Neural cell (in vitro differentiated cells): ENCODE measurements around the gene DCLK1. TPM values are rescaled to one million over a fixed set of nuclear protein-coding genes. Genes with fewer than 3 reads are reported as not detected.

Source experiments
- H2AFZ ChIP-seq: fragments of 200-600, 300-800 bp; sonication (generic), shearing (Covaris generic); 2 replicates; pipeline ENCODE4 v1.6.0; 2014; ENCODE audit warnings: low read depth, mild to moderate bottlenecking, antibody characterized with exemption, low read length, moderate library complexity
- H3F3A ChIP-seq: fragments of 200-600 bp; shearing (Covaris generic); 2 replicates; pipeline ENCODE4 v1.6.1; 2016; ENCODE audit warnings: mild to moderate bottlenecking, moderate library complexity, mixed read lengths, antibody characterized with exemption, low read length; ENCODE audit not compliant: insufficient read depth, poor library complexity, severe bottlenecking
- H3K27ac ChIP-seq: fragments of 200-600, 300-800 bp; sonication (generic), shearing (Covaris generic); 2 replicates; pipeline ENCODE4 v1.5.1; 2014; ENCODE audit warnings: mild to moderate bottlenecking, low read length, moderate library complexity
- H3K27me3 ChIP-seq: fragments of 300-800, 200-600 bp; sonication (generic), shearing (Covaris generic); 2 replicates; pipeline ENCODE4 v1.6.0; 2014; ENCODE audit warnings: mild to moderate bottlenecking, low read depth, low read length, moderate library complexity; ENCODE audit not compliant: insufficient read depth
- H3K36me3 ChIP-seq: fragments of 300-800, 200-600 bp; sonication (generic), shearing (Covaris generic); 2 replicates; pipeline ENCODE4 v1.5.1; 2014; ENCODE audit warnings: mild to moderate bottlenecking, antibody characterized with exemption, low read length, moderate library complexity; ENCODE audit not compliant: insufficient read depth
- H3K4me2 ChIP-seq: fragments of 300-800, 200-600 bp; sonication (generic), shearing (Covaris generic); 2 replicates; pipeline ENCODE4 v1.6.0; 2014; ENCODE audit warnings: mild to moderate bottlenecking, low read length
- H3K4me3 ChIP-seq: fragments of 300-800, 200-600 bp; sonication (generic), shearing (Covaris generic); 2 replicates; pipeline ENCODE4 v1.5.1; 2014; ENCODE audit warnings: mild to moderate bottlenecking, low read length, moderate library complexity
- H3K79me2 ChIP-seq: fragments of 200-600 bp; shearing (Covaris generic); replicated peaks from 2 replicates; pipeline ENCODE4 v1.6.0; 2014; ENCODE audit warnings: mild to moderate bottlenecking, low read length, moderate library complexity; ENCODE audit not compliant: insufficient read depth
- H3K9ac ChIP-seq: fragments of 300-800, 200-600 bp; sonication (generic), shearing (Covaris generic); 2 replicates; pipeline ENCODE4 v1.6.1; 2016; ENCODE audit warnings: mild to moderate bottlenecking, low read length, mixed read lengths
- H3K9me2 ChIP-seq: fragments of 200-600 bp; shearing (Covaris generic); 2 replicates; pipeline ENCODE4 v1.6.1; 2016; ENCODE audit warnings: mild to moderate bottlenecking, low read length, mixed read lengths; ENCODE audit not compliant: insufficient read depth
- H3K9me3 ChIP-seq: fragments of 200-600, 300-800 bp; sonication (generic), shearing (Covaris generic); 2 replicates; pipeline ENCODE4 v1.6.1; 2016; ENCODE audit warnings: mild to moderate bottlenecking, mixed run types, low read length, moderate library complexity, mixed read lengths
- H4K20me1 ChIP-seq: fragments of 200-600 bp; shearing (Covaris generic); 2 replicates; pipeline ENCODE4 v1.6.1; 2016; ENCODE audit warnings: mild to moderate bottlenecking, mixed run types; ENCODE audit not compliant: insufficient read depth
- EP300 ChIP-seq: fragments of 450-650 bp; conservative IDR thresholded peaks from 2 replicates; pipeline ENCODE4 v1.6.1; 2014; ENCODE audit warnings: antibody characterized with exemption, mild to moderate bottlenecking, moderate library complexity; ENCODE audit not compliant: poor library complexity, severe bottlenecking
- EZH2 ChIP-seq: fragments of 200-600, 300-800 bp; shearing (Covaris generic), sonication (generic); IDR thresholded peaks from 2 replicates; pipeline ENCODE4 v1.6.1; 2014; ENCODE audit warnings: antibody characterized with exemption, low read length, borderline replicate concordance, mild to moderate bottlenecking; ENCODE audit not compliant: insufficient read depth, poor library complexity, severe bottlenecking
- MXI1 ChIP-seq: fragments of 450-650 bp; conservative IDR thresholded peaks from 2 replicates; pipeline ENCODE4 v1.6.1; 2014; ENCODE audit warnings: antibody characterized with exemption, mild to moderate bottlenecking; ENCODE audit not compliant: poor library complexity, severe bottlenecking
- POLR2AphosphoS5 ChIP-seq: IDR thresholded peaks from 2 replicates; pipeline ENCODE4 v1.6.1; 2012
- RAD21 ChIP-seq: fragments of 450-650 bp; conservative IDR thresholded peaks from 2 replicates; pipeline ENCODE4 v1.6.1; 2014; ENCODE audit warnings: antibody characterized with exemption, mild to moderate bottlenecking, moderate library complexity
- SMC3 ChIP-seq: fragments of 450-650 bp; conservative IDR thresholded peaks from 2 replicates; pipeline ENCODE4 v1.6.1; 2014; ENCODE audit warnings: antibody characterized with exemption, mild to moderate bottlenecking, moderate library complexity; ENCODE audit not compliant: poor library complexity
- TAF1 ChIP-seq: IDR thresholded peaks from 2 replicates; pipeline ENCODE4 v1.6.1; 2012; ENCODE audit warnings: low read depth
- polyA plus RNA-seq: library from polyadenylated mRNA; depleted of rRNA; stranded (reverse); fragments of >200 nt; gene quantifications from 2 replicates; pipeline ENCODE4 v1.2.3, GENCODE V29; 2014
- TF ChIP-seq, protein P1 (sequence below): IDR thresholded peaks from 2 replicates; pipeline ENCODE4 v1.6.1; 2012; ENCODE audit warnings: borderline replicate concordance
- TF ChIP-seq, protein P2 (sequence below): fragments of 450-650 bp; IDR thresholded peaks from 2 replicates; pipeline ENCODE4 v1.5.1; 2014; ENCODE audit warnings: antibody characterized with exemption, mild to moderate bottlenecking, moderate library complexity; ENCODE audit not compliant: poor library complexity, severe bottlenecking

DCLK1 gene
- polyA plus RNA-seq, 1 donor from 2014 or later: 124 TPM

DNA sequence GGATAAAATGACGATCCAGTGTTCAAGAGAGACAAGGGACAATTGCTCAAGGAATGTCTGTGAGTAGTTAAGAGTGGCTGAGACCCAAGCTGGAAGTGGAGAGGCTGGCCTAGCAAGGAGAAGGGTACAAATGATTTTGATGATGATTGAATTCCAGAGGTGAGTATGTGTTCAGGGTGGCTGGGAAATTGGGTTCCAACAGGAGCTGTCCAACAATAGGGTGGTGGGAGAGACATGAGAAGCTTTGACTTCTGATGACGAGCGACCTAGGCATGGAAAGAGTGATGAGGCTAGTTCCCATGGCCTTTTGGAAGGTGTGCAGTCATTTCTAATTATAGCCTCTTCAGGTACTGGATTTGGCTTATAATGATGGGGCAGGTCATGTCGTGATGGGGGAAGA is 29.1 kb upstream of the DCLK1 start:
- H3K27ac ChIP-seq: no peak overlapping the region
- no peak overlapping the region for H3K4me2 ChIP-seq
- no peaks in the 10 kb centered on the region for H3F3A ChIP-seq
- H3K9ac ChIP-seq: no peak overlapping the region
- no peaks in the 10 kb centered on the region for H3K36me3 ChIP-seq
- H4K20me1 ChIP-seq: no peaks in the 10 kb centered on the region
- no peak overlapping the region for H3K4me3 ChIP-seq
- H3K79me2 ChIP-seq: no peaks in the 10 kb centered on the region
- no peaks in the 10 kb centered on the region for H3K9me2 ChIP-seq
- no peaks in the 10 kb centered on the region for H3K27me3 ChIP-seq
- no peaks in the 10 kb centered on the region for H3K9me3 ChIP-seq
- no peak overlapping the region for H2AFZ ChIP-seq
- TF ChIP-seq SMC3 (no peak), EP300 (no peak)

DNA sequence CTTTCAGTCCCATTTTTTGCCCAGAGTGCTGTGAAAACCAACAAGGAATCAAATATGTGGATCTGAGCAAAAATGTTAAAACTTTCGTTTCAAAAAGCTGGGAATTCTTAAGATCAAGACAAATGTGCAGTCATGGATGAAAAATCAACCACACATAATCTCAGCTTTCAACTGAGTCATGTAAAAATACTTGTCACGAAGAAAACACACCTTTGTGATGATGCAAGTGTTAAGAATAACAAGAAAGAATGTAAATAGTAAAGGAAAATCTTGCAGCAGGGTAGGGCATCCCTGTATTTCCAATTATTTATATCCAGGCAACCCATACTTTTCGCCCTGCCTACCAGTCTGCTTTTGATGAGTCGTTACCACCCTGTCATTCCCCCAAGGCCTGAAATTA is 27.4 kb upstream of the DCLK1 start:
- TF ChIP-seq EZH2: no peak
- no peak for TF ChIP-seq SMC3
- TF ChIP-seq MXI1: no peak
- TF ChIP-seq, protein P1, sequence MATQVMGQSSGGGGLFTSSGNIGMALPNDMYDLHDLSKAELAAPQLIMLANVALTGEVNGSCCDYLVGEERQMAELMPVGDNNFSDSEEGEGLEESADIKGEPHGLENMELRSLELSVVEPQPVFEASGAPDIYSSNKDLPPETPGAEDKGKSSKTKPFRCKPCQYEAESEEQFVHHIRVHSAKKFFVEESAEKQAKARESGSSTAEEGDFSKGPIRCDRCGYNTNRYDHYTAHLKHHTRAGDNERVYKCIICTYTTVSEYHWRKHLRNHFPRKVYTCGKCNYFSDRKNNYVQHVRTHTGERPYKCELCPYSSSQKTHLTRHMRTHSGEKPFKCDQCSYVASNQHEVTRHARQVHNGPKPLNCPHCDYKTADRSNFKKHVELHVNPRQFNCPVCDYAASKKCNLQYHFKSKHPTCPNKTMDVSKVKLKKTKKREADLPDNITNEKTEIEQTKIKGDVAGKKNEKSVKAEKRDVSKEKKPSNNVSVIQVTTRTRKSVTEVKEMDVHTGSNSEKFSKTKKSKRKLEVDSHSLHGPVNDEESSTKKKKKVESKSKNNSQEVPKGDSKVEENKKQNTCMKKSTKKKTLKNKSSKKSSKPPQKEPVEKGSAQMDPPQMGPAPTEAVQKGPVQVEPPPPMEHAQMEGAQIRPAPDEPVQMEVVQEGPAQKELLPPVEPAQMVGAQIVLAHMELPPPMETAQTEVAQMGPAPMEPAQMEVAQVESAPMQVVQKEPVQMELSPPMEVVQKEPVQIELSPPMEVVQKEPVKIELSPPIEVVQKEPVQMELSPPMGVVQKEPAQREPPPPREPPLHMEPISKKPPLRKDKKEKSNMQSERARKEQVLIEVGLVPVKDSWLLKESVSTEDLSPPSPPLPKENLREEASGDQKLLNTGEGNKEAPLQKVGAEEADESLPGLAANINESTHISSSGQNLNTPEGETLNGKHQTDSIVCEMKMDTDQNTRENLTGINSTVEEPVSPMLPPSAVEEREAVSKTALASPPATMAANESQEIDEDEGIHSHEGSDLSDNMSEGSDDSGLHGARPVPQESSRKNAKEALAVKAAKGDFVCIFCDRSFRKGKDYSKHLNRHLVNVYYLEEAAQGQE: no peak
- TF ChIP-seq, protein P2, sequence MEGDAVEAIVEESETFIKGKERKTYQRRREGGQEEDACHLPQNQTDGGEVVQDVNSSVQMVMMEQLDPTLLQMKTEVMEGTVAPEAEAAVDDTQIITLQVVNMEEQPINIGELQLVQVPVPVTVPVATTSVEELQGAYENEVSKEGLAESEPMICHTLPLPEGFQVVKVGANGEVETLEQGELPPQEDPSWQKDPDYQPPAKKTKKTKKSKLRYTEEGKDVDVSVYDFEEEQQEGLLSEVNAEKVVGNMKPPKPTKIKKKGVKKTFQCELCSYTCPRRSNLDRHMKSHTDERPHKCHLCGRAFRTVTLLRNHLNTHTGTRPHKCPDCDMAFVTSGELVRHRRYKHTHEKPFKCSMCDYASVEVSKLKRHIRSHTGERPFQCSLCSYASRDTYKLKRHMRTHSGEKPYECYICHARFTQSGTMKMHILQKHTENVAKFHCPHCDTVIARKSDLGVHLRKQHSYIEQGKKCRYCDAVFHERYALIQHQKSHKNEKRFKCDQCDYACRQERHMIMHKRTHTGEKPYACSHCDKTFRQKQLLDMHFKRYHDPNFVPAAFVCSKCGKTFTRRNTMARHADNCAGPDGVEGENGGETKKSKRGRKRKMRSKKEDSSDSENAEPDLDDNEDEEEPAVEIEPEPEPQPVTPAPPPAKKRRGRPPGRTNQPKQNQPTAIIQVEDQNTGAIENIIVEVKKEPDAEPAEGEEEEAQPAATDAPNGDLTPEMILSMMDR: no peak
- TF ChIP-seq EP300: no peak
- no peak for TF ChIP-seq RAD21
- no peak for TF ChIP-seq POLR2AphosphoS5
- TF ChIP-seq TAF1: no peak
- no peaks in the 10 kb centered on the region for H4K20me1 ChIP-seq
- no peak overlapping the region for H2AFZ ChIP-seq
- no peaks in the 10 kb centered on the region for H3K9me2 ChIP-seq
- no peaks in the 10 kb centered on the region for H3F3A ChIP-seq
- H3K9me3 ChIP-seq: no peaks in the 10 kb centered on the region
- H3K27me3 ChIP-seq: no peaks in the 10 kb centered on the region
- H3K27ac ChIP-seq: no peak overlapping the region
- no peak overlapping the region for H3K9ac ChIP-seq
- H3K4me3 ChIP-seq: no peak overlapping the region
- no peak overlapping the region for H3K4me2 ChIP-seq
- H3K36me3 ChIP-seq: no peaks in the 10 kb centered on the region
- no peaks in the 10 kb centered on the region for H3K79me2 ChIP-seq

DNA sequence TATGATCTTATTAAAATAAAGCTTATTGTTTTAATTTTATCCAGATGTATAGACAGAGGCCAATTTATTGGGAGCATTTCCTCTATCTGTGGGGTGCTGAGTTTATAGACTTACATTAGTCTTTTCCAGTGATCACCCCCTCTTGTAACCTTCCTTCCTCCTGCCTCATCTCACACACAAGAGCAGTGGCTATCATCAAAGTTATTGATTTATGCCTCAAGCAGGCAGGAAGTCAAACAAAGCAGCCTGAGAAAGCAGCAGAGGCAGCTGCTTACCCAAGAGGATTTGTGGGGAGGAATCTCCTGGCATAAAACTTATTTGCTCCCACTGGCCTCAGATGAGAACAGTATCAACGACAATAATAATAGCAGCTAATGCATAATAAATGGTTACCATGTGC is 26.3 kb upstream of the DCLK1 start:
- H4K20me1 ChIP-seq: no peaks in the 10 kb centered on the region
- no peak overlapping the region for H3K4me3 ChIP-seq
- TF ChIP-seq, protein P2: no peak
- no peak for TF ChIP-seq RAD21
- no peaks in the 10 kb centered on the region for H3K36me3 ChIP-seq
- H3K9ac ChIP-seq: no peak overlapping the region
- H3K4me2 ChIP-seq: no peak overlapping the region
- no peak overlapping the region for H2AFZ ChIP-seq
- H3K9me2 ChIP-seq: no peaks in the 10 kb centered on the region
- no peaks in the 10 kb centered on the region for H3K9me3 ChIP-seq
- H3K79me2 ChIP-seq: no peaks in the 10 kb centered on the region
- H3K27me3 ChIP-seq: no peaks in the 10 kb centered on the region
- H3F3A ChIP-seq: no peaks in the 10 kb centered on the region
- H3K27ac ChIP-seq: no peak overlapping the region
